ENCODE data around the gene SEMA5B. TPM values are rescaled to one million over a fixed set of nuclear protein-coding genes. Genes with fewer than 3 reads are reported as not detected.

Gene SEMA5B
- total RNA-seq, 2 experiments from 2014 or later, result 0.22 TPM; not detected in 1

- ATAC-seq (ENCODE audit: poor library complexity) (no peak), DNase-seq (no peak)
- intact Hi-C loops (cut with DNase I, micrococcal nuclease), result no loop called here
- H3K36me3 Mint-ChIP-seq (ENCODE audit: low read depth), result no peaks in the 10 kb centered on the region
- Histone ChIP-seq H3K27ac (ENCODE audit: low read depth in 1 of 2, low read length in 2 of 2) (no peak overlapping the region), H3K4me3 (ENCODE audit: low read length) (no peak overlapping the region), H3K4me1 (ENCODE audit: insufficient read depth, low read length) (no peaks in the 10 kb centered on the region), H3K9me3 (ENCODE audit: control insufficient read depth in 1 of 2, insufficient read depth in 1 of 2, low read length in 2 of 2) (no peaks in the 10 kb centered on the region), H3K36me3 (ENCODE audit: insufficient read depth, low read length) (no peaks in the 10 kb centered on the region), H3K27me3 (ENCODE audit: control insufficient read depth in 1 of 2, insufficient read depth in 2 of 2, low read length in 2 of 2) (peaks cover 0 to 5% of the 10 kb centered on the region in 2 experiments)
- no peaks in the 10 kb centered on the region for H3K4me1 Mint-ChIP-seq (ENCODE audit: low read depth)
- H3K27me3 Mint-ChIP-seq, result no peaks in the 10 kb centered on the region
- ChIA-PET CTCF (no interaction called here), POLR2A (no interaction called here)
- H3K27ac Mint-ChIP-seq, result no peak overlapping the region
- TF ChIP-seq CTCF (IDR thresholded peaks at IDR 0.05), result no peak
- H3K9me3 Mint-ChIP-seq, result no peaks in the 10 kb centered on the region
- H3K4me3 Mint-ChIP-seq, result no peak overlapping the region
These were observed 62.8 kb downstream of the SEMA5B start for GRCh38 chr3:122964811-122965210.

GRCh38 chr3:122962149-122962548 lies 65.4 kb downstream of the SEMA5B start:
- no peak overlapping the region for H3K27ac ChIP-seq (ENCODE audit: low read depth in 1 of 2, low read length in 2 of 2)
- peaks cover 0 to 6% of the 10 kb centered on the region in 2 experiments for H3K27me3 ChIP-seq (ENCODE audit: control insufficient read depth in 1 of 2, insufficient read depth in 2 of 2, low read length in 2 of 2)
- Mint-ChIP-seq H3K36me3 (ENCODE audit: low read depth) (no peaks in the 10 kb centered on the region), H3K4me1 (ENCODE audit: low read depth) (no peaks in the 10 kb centered on the region), H3K27ac (no peak overlapping the region), H3K4me3 (no peak overlapping the region), H3K9me3 (no peaks in the 10 kb centered on the region), H3K27me3 (peaks cover 5% of the 10 kb centered on the region)
- no peaks in the 10 kb centered on the region for H3K4me1 ChIP-seq (ENCODE audit: insufficient read depth, low read length)
- TF ChIP-seq CTCF (IDR thresholded peaks at IDR 0.05), result no peak
- DNase-seq (no peak), ATAC-seq (ENCODE audit: poor library complexity) (no peak)
- no peaks in the 10 kb centered on the region for H3K9me3 ChIP-seq (ENCODE audit: control insufficient read depth in 1 of 2, insufficient read depth in 1 of 2, low read length in 2 of 2)
- no peaks in the 10 kb centered on the region for H3K36me3 ChIP-seq (ENCODE audit: insufficient read depth, low read length)
- ChIA-PET CTCF (no interaction called here), POLR2A (no interaction called here)
- H3K4me3 ChIP-seq (ENCODE audit: low read length), result no peak overlapping the region
- intact Hi-C loops (cut with DNase I, micrococcal nuclease), result no loop called here

GRCh38 chr3:122961146-122961545 lies 66.4 kb downstream of the SEMA5B start:
- H3K27me3 Mint-ChIP-seq, result peaks cover 9% of the 10 kb centered on the region

More at GRCh38 chr3:122961146-122961545, 66.4 kb downstream of the SEMA5B start:
- no peaks in the 10 kb centered on the region for H3K4me1 ChIP-seq (ENCODE audit: insufficient read depth, low read length)
- no peaks in the 10 kb centered on the region for H3K9me3 Mint-ChIP-seq
- intact Hi-C loops (cut with DNase I, micrococcal nuclease), result no loop called here
- no peaks in the 10 kb centered on the region for H3K9me3 ChIP-seq (ENCODE audit: control insufficient read depth in 1 of 2, insufficient read depth in 1 of 2, low read length in 2 of 2)
- no peak overlapping the region for H3K27ac Mint-ChIP-seq
- H3K36me3 Mint-ChIP-seq (ENCODE audit: low read depth), result no peaks in the 10 kb centered on the region
- no peak overlapping the region for H3K27ac ChIP-seq (ENCODE audit: low read depth in 1 of 2, low read length in 2 of 2)
- no peak overlapping the region for H3K4me3 Mint-ChIP-seq
- ATAC-seq (ENCODE audit: poor library complexity) (no peak), DNase-seq (no peak)
- TF ChIP-seq CTCF (IDR thresholded peaks at IDR 0.05), result no peak
- ChIA-PET CTCF (no interaction called here), POLR2A (no interaction called here)
- peaks cover 0 to 10% of the 10 kb centered on the region in 2 experiments for H3K27me3 ChIP-seq (ENCODE audit: control insufficient read depth in 1 of 2, insufficient read depth in 2 of 2, low read length in 2 of 2)
- H3K4me3 ChIP-seq (ENCODE audit: low read length), result no peak overlapping the region
- no peaks in the 10 kb centered on the region for H3K4me1 Mint-ChIP-seq (ENCODE audit: low read depth)
- no peaks in the 10 kb centered on the region for H3K36me3 ChIP-seq (ENCODE audit: insufficient read depth, low read length)
